Natural killer cell treated with Interleukin-12 subunit alpha and Interleukin-12 subunit beta and Interleukin-15 and Interleukin-18, amount 100 ng/mL, for 72 hours (primary cell): ENCODE data around the gene GPX1. TPM values are rescaled to one million over a fixed set of nuclear protein-coding genes. Genes with fewer than 3 reads are reported as not detected.
"Not testable (repeated sequence)": the region's sequence is repeated elsewhere in the genome, so short reads cannot be mapped to it uniquely, and the experiment has no call there.

Source experiments
- ATAC-seq, 2 donors: fragments of 150-1000 bp; cut with Tn5 transposase in 1 of 2; sonication (Bioruptor Pico), chemical (Tn5 transposase) in 1 of 2; 2 replicates each; pipeline ENCODE4 v1.10.0; 2021
- DNase-seq: peaks from one replicate; pipeline ENCODE4 v3.0.0; 2022; ENCODE audit warnings: low spot score
- H3K27ac Mint-ChIP-seq, 2 donors: 1 replicate in 1 of 2; 2 replicates in 1 of 2; pipeline ENCODE4 v1.8.0; 2022; ENCODE audit warnings: mixed read lengths in 2 of 2, mild to moderate bottlenecking in 1 of 2, moderate library complexity in 1 of 2
- H3K27me3 Mint-ChIP-seq, 2 donors: 1 replicate in 1 of 2; 2 replicates in 1 of 2; pipeline ENCODE4 v1.8.0; 2022; ENCODE audit warnings: mixed read lengths in 2 of 2
- H3K36me3 Mint-ChIP-seq: one replicate; pipeline ENCODE4 v1.8.0; 2022; ENCODE audit warnings: mixed read lengths
- H3K4me1 Mint-ChIP-seq, 2 donors: 1 replicate in 1 of 2; 2 replicates in 1 of 2; pipeline ENCODE4 v1.8.0; 2022; ENCODE audit warnings: low read depth in 2 of 2, mixed read lengths in 2 of 2, mild to moderate bottlenecking in 1 of 2
- H3K4me3 Mint-ChIP-seq: one replicate; pipeline ENCODE4 v1.8.0; 2022; ENCODE audit warnings: mixed read lengths
- H3K9me3 Mint-ChIP-seq: 2 replicates; pipeline ENCODE4 v1.8.0; 2022; ENCODE audit warnings: mixed read lengths
- total RNA-seq, 2 donors: library from RNA; stranded (reverse); gene quantifications; one replicate each; pipeline ENCODE4 v1.2.3, GENCODE V29; 2022

GPX1 gene
- 100 to 1,000 TPM in 1 of 2 donors, 10 to 100 TPM in 1; 95.4 to 107 TPM for total RNA-seq

DNA sequence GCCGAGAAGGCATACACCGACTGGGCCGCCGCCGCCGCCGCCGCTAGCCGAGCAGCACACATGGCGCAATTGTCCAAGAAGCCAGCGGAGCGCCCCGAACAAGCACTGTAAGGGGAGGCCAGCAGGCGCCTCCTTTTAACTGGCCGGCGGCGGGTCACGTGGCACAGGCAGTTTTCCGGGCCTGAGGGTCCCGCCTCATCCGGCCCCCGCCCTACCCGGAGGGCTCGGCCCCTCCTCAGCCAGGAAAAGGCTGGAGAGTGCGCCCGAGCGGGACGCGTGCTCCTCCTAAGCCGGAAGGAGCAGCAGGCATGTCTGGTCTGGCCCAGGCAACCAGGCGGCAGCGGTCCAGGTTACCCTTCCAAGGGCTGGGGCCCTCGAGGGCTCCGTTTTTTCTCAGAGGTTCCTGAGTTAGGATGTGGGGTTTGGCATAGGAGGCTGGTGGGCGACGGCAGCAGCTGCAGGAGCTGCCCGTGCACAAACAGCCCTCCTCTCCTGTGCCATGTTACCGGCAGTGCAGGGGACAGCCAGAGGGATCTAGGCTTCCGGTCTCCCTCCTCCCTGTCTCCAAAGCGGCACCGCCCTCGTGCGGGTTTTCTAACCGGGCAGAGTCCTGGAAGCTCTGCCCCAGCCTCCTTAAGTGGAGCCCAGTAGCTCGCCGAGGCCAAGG is at the start of gene GPX1:
GPX1 (minus strand) TSS at position 137 of the 667 bp plus-strand sequence; CDS start at position 62, 75 bp downstream.
- peak within 1 kb of the TSS; percentile 89 to 92 for H3K27ac Mint-ChIP-seq
- no peaks in the 10 kb centered on the region for H3K9me3 Mint-ChIP-seq
- H3K4me1 Mint-ChIP-seq, result peaks cover 15 to 17% of the 10 kb centered on the region in 2 donors
- peaks cover 4% of the 10 kb centered on the region for H3K36me3 Mint-ChIP-seq
- DNase-seq, result peak; percentile 90
- no peaks in the 10 kb centered on the region for H3K27me3 Mint-ChIP-seq
- ATAC-seq, result peak; percentile 95 to 96
- peak within 1 kb of the TSS; percentile 96 for H3K4me3 Mint-ChIP-seq

DNA sequence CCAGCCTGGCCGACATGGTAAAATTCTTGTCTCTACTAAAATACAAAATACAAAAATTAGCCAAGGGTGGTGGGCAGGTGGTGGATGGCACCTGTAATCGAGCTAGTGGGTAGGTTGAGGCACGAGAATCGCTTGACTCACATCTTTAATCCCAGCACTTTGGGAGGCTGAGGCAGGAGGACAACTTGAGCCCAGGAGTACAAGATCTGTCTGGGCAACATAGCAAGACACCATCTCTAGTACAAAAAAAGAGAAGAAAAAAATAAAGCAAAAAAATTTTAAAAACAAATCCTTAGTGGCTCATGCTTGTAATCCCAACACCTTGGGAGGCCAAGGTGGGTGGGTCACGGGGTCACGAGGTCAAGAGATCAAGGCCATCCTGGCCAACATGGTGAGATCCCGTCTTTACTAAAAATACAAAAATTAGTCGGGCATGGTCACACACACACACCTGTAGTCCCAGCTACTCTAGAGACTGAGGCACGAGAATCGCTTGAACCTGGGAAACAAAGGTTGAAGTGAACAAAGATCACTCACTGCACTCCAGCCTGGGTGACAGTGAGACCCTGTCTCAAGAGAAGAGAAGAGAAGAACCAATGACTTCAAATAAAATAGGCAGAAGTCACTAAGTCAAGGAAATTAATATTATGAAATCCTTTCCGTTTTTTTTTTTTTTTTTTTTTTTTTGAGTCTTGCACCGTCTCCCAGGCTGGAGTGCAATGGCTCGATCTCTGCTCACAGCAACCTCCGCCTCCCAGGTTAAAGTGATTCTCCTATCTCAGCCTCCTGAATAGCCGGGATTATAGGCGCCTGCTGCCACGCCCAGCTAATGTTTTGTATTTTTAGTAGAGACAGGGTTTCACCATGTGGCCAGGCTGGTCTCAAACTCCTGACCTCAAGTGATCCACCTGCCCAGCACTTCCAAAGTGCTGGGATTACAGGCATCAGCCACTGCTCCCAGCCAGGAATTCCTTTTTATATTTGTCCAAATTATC is 48.7 kb upstream of the GPX1 start:
- Mint-ChIP-seq H3K4me1 (peaks cover 38 to 40% of the 10 kb centered on the region in 2 donors), H3K27ac (peak overlapping the region; percentile 15 to 76), H3K36me3 (peaks cover 11% of the 10 kb centered on the region), H3K4me3 (peak overlapping the region; percentile 27), H3K9me3 (no peaks in the 10 kb centered on the region), H3K27me3 (no peaks in the 10 kb centered on the region)
- ATAC-seq, result no peak
- no peak for DNase-seq

DNA sequence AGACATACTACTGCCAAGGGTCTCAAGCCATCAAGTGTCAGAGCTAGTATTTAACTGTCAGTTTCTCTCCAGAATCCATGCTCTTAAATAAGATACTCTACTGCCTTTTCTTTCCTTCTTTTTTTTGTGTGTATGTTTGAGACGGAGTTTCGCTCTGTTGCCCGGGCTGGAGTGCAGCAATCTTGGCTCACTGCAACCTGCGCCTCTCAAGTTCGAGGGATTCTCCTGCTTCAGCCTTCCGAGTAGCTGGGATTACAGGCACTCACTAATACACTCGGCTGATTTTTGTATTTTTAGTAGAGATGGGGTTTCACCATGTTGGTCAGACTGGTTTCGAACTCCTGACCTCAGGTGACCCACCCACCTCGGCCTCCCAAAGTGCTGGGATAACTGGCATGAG is 47.4 kb upstream of the GPX1 start:
- H3K27me3 Mint-ChIP-seq, H3K36me3 Mint-ChIP-seq, DNase-seq, H3K9me3 Mint-ChIP-seq, ATAC-seq: not testable (repeated sequence)
- peak overlapping the region; percentile 15 to 54 for H3K27ac Mint-ChIP-seq
- H3K4me3 Mint-ChIP-seq, result peak overlapping the region; percentile 12
- peaks cover 43 to 50% of the 10 kb centered on the region in 2 donors for H3K4me1 Mint-ChIP-seq

DNA sequence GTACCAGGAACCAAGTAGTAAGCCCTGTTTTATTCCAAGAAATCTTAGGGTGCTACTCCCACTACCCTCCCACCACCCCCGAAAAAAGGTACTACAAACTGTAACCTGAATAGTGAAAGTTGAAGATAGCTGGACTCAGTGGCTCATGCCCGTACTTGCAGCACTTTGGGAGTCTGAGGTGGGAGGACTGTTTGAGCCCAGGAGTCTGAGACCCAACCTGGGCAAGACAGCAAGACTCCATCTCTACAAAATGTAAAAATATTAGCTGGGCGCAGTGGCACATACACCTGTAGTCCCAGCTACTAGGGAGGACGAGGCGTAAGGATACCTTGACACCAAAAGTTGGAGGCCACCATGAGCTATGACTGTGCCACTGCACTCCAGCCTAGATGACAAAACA is 45.7 kb upstream of the GPX1 start:
- Mint-ChIP-seq H3K4me3 (no peak overlapping the region), H3K4me1 (peaks cover 37 to 51% of the 10 kb centered on the region in 2 donors), H3K27me3 (no peaks in the 10 kb centered on the region), H3K9me3 (no peaks in the 10 kb centered on the region), H3K27ac (no peak overlapping the region), H3K36me3 (no peaks in the 10 kb centered on the region)
- DNase-seq (no peak), ATAC-seq (no peak)

DNA sequence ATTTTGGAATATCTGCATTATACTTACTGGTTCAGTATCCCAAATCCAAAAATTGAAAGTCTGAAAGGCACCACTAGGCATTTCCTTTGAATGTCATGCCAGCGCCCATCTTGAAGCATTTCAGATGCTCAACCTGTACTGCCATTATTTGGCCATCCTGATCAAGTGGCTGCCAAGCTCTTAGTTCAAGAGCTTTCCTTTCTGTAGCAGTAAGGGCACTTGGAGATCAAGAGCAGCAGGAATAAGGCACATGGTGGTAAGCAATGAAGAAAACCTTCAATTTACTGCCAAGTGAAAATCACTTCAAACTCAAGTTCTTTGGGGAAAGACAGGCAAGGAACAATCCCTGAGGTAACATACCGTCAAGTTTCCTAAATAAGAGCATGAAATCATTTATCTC is 43.6 kb upstream of the GPX1 start:
- Mint-ChIP-seq H3K9me3 (no peaks in the 10 kb centered on the region), H3K4me1 (peaks cover 45 to 49% of the 10 kb centered on the region in 2 donors), H3K36me3 (no peaks in the 10 kb centered on the region), H3K27me3 (no peaks in the 10 kb centered on the region), H3K27ac (no peak overlapping the region), H3K4me3 (no peak overlapping the region)
- DNase-seq (no peak), ATAC-seq (no peak)

DNA sequence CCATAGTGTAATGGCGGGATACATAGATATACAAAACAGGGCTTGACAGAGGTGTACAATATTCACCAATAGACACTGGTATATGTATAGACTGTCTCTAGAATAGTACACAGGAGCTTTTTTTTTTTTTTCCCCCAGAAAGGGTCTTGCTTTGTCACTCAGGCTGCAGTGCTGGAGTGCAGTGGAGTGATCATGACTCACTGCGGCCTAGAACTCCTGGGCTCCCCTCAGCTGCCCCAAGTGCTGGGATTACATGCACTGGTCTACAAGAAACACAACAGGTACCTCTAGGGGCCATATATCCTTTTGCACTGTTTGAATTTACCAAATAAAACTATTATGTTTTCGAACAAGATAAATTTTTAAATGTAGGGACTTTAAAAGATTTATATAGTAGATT is 41.3 kb upstream of the GPX1 start:
- DNase-seq (no peak), ATAC-seq (no peak)
- H3K27me3 Mint-ChIP-seq, result no peaks in the 10 kb centered on the region
- peak overlapping the region; percentile 65 to 87 for H3K27ac Mint-ChIP-seq
- H3K36me3 Mint-ChIP-seq, result peaks cover 7% of the 10 kb centered on the region
- no peaks in the 10 kb centered on the region for H3K9me3 Mint-ChIP-seq
- H3K4me3 Mint-ChIP-seq, result no peak overlapping the region
- peaks cover 48 to 49% of the 10 kb centered on the region in 2 donors for H3K4me1 Mint-ChIP-seq

DNA sequence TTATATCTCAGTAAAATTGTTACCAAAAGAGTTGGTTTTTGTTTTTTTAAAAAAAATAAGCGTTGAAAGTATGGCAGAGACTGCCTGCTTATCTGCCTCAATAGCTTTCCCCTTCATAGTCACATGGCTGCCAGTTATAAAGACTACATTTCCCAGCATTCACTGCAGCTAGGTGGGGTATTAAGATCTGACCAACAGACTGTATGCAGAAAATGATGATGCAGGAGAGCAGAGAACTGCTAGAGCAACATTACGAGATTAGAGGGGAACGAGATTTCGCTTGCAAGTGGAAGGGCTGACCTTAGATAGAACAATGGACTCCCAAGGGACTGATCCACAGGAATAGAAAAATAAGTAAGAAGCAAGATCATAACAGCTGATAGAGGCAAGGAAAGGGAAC is 39.3 kb upstream of the GPX1 start:
- Mint-ChIP-seq H3K36me3 (peaks cover 7% of the 10 kb centered on the region), H3K4me3 (peak overlapping the region; percentile 33), H3K4me1 (peaks cover 58 to 62% of the 10 kb centered on the region in 2 donors), H3K27me3 (no peaks in the 10 kb centered on the region), H3K9me3 (no peaks in the 10 kb centered on the region), H3K27ac (peak overlapping the region in 1 of 2 donors; percentile 17)
- DNase-seq (no peak), ATAC-seq (peak in 1 of 2 donors; percentile 51)

DNA sequence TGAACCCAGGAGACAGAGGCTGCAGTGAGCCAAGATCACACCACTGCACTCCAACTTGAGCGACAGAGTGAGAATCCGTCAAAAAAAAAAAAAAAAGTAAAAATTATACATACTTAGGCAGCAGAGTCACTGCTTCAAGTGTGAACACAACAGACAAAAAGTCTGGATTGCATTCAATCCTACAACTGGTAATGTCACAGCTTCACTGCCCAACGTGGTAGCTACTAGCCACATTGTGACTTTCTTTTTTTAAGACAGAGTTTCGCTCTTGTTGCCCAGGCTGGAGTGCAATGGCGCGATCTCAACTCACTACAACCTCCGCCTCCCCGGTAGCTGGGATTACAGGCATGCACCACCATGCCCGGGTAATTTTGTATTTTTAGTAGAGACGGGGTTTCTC is 33.2 kb upstream of the GPX1 start:
- not testable (repeated sequence) for H3K27ac Mint-ChIP-seq, H3K36me3 Mint-ChIP-seq, DNase-seq, H3K9me3 Mint-ChIP-seq, H3K27me3 Mint-ChIP-seq, H3K4me3 Mint-ChIP-seq
- peak in 1 of 2 donors; percentile 70 for ATAC-seq
- H3K4me1 Mint-ChIP-seq, result peaks cover 44 to 47% of the 10 kb centered on the region in 2 donors

DNA sequence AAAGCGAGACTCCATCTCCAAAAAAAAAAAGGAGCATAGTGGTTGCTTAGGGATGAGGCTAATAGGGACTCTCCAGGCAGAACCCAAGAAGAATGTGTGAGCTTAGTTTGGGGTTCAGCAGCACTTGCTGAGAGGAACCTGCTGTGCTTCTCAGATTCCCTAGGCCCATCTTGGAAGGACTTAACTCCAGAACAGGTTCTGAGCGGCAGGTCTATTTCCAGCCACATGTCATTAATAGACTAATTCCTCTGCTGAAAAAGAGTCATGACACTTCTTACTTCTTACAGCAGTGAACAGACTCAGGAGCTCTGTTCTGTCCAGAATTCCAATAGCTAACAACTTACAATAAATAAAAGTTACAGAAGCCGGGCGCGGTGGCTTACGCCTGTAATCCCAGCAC is 31.1 kb upstream of the GPX1 start:
- Mint-ChIP-seq H3K36me3 (no peaks in the 10 kb centered on the region), H3K4me1 (peaks cover 39 to 41% of the 10 kb centered on the region in 2 donors), H3K9me3 (no peaks in the 10 kb centered on the region), H3K4me3 (no peak overlapping the region), H3K27me3 (no peaks in the 10 kb centered on the region), H3K27ac (peak overlapping the region in 1 of 2 donors; percentile 77)
- no peak for ATAC-seq
- no peak for DNase-seq

DNA sequence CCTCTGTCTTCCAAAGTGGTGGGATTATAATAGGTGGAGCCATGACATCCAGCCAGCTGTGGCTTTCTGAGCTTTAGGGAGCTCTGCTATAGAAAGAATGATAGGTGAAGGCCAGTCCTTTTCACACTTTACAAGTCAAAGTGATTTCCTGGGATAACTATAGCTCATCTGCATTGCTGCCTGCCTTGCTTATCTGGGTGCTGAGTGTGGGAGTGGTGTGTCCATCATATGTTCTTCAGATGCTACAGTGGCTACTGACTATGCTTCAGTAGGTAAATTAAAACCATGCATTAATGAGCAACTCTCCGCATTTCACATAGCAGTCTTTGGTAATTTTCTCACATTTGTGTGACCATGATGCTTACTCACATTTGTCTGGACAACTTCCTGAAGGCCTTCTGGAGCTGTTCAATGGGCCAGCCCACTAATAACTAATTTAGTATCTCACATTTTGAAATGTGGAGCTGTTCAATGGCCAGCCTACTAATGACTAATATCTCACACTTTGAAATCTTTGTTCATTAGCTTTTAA is 30.2 kb upstream of the GPX1 start:
- no peak for DNase-seq
- H3K27ac Mint-ChIP-seq, result peak overlapping the region; percentile 20 to 77

DNA sequence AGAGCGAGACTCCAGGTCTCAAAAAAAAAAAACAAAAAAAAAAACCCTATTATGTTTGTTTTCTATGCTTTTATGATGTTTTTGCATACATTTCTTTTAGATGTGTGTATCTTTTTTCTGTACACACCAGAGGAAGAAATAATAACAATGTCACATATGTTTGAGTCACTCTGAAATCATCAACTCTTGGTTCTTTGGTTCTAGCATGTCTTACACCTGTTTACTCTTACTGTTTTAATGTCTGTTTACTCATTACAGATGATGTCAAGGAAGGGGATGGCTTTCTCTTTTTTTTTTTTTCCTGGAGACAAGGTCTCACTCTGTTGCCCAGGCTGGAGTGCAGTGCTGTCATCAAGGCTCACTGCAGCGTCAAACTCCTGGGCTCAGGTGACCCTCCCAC is 29.6 kb upstream of the GPX1 start:
- DNase-seq (no peak), ATAC-seq (peak in 1 of 2 donors; percentile 27)
- Mint-ChIP-seq H3K9me3 (no peaks in the 10 kb centered on the region), H3K4me3 (no peak overlapping the region), H3K4me1 (peaks cover 41 to 43% of the 10 kb centered on the region in 2 donors), H3K36me3 (no peaks in the 10 kb centered on the region), H3K27ac (peak overlapping the region; percentile 20 to 77), H3K27me3 (no peaks in the 10 kb centered on the region)

More for the DNA sequence above, 30.2 kb upstream of the GPX1 start:
- peaks cover 43 to 47% of the 10 kb centered on the region in 2 donors for H3K4me1 Mint-ChIP-seq
- H3K9me3 Mint-ChIP-seq, result no peaks in the 10 kb centered on the region
- H3K36me3 Mint-ChIP-seq, result no peaks in the 10 kb centered on the region
- no peak overlapping the region for H3K4me3 Mint-ChIP-seq
- ATAC-seq, result peak; percentile 57 to 73
- H3K27me3 Mint-ChIP-seq, result no peaks in the 10 kb centered on the region

DNA sequence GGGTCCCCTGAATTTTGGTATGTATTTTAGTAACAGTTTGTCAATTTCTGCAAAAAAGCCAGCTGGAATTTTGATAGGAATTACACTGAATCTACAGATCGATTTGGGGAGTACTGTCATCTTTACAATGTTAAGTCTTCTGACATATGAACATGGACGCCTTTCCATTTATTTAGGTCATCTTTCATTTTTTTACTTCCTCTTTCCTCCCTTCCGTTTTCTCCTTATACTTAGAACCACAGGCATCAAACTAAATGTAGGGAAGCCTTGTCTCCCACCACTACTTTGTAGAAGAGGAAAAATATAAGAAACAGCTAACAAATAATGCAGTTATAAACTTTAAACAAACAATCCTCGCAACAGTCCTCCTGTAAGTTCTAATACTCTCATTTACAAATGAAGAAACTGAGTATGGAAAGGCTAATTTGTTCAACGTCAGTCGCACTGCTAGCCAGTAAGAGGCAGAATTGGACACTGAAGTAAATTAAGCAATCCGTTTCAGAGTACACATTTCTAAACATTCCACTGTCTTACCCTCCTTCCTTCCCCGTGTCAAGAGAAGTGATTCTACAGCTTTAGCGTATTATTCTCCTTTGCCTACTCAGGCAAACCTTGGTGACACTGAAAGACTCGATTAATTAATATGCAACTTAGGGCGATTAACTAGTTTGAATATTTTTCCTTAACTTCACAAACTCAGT is 28.1 kb upstream of the GPX1 start:
- Mint-ChIP-seq H3K9me3 (no peaks in the 10 kb centered on the region), H3K4me1 (peaks cover 39 to 43% of the 10 kb centered on the region in 2 donors)
- ATAC-seq, result no peak

DNA sequence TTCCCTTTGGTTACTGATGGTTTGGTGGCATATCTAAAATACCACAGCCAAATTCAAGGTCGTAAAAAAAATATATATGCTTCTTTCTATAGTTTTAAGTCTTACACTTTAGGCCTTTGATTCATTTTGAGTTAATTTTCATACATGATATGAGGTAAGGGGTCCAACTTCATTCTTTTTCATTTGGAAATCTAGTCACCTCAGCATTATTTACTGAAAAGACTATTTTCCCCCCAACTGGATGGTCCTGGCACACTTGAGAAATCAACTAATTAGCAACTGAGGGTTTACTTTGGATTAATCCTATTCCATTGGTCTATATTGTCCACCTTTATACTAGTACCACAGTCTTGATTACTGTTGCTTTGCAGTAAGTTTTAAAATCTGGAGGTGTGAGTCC is 27.5 kb upstream of the GPX1 start:
- Mint-ChIP-seq H3K9me3 (no peaks in the 10 kb centered on the region), H3K27ac (peak overlapping the region; percentile 70 to 84), H3K27me3 (no peaks in the 10 kb centered on the region), H3K4me1 (peaks cover 39 to 43% of the 10 kb centered on the region in 2 donors), H3K4me3 (no peak overlapping the region), H3K36me3 (no peaks in the 10 kb centered on the region)
- no peak for ATAC-seq
- no peak for DNase-seq

More for the DNA sequence above, 28.1 kb upstream of the GPX1 start:
- Mint-ChIP-seq H3K27ac (peak overlapping the region; percentile 70 to 84), H3K36me3 (no peaks in the 10 kb centered on the region), H3K4me3 (peak overlapping the region; percentile 43), H3K27me3 (no peaks in the 10 kb centered on the region)
- no peak for DNase-seq
